ENCODE data around the gene AP2A2.
"Not testable (repeated sequence)": the region's sequence is repeated elsewhere in the genome, so short reads cannot be mapped to it uniquely, and the experiment has no call there.

The AP2A2 gene

DNA sequence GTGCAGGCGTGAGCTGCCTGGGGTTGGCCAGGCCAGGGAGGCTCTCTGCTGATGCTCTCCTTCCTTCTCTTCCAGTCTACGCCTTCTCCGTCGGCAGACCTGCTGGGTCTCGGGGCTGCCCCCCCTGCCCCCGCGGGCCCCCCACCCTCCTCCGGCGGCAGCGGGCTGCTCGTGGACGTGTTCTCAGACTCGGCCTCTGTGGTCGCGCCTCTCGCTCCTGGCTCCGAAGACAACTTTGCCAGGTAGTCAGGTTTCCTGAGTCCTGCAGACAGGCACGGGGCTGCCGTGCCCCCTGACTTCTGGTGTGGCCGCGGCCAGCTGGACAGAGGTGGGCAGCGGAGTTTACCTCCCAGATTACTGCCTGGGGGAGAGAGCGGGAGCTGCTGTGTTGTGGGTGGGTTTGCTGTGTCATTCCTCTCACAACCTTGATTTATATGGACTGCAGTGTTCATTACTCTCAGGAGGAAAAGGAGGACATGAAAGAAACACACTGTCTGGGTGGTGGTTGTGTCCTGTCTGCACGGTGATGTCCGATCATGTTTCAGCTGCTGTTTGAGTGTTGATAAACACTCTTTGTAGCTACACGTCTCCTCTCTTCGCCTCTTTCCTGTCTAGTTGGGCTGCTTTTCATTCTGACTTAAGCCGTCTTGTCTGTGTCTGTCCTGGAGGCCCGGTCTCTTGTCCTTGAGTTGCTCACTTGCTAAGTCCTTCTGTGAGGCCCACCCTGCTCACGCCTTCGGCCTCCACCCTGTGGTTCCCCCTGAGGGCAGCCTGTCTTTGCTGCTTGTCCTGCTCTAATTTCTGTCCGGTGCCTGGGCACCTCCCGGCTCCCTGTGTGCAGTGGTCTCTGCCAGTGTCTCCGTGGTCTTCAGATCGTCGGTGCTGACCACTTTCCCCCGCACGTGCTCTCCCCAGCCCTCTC, 74.9 kb downstream of the AP2A2 start:
- DNase-seq, result no peak

DNA sequence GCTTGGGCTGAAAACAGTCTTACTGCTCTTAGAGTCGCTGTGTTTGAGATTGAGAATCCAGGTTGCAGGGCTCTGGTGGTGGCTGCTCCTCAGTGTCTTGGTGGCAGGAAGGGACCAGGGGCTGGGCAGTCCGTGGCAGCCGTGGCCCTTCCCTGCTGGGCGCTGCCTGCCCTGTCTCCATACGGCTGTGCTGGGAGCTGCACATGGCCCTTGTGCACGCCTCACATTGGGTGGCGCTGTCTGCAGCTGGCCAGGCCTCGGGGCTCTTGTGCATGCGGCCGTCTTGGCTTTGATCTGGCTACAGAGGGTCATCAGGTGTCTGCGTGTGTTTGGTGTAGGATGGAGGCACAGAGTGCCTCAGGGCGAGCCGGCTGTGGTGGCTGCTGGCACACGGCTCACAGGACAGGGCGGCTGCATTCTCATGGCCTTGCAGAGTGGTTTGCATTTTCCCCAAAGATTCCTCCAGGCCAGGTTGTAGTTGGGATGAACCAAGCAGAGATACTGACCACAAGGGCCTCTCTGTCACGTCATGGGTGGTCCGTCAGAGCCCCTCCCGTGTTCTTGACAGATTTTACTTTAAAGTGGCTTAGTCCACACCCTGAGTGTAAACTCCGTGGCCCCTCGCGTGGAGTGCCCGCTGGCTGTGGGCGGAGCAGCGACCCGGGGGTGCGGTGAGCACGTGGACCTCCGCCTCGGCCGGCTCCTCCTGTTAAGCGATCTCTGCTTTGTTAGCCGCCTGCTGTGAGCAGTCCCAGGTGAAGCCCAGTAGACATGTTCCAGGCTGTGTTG, 76.1 kb downstream of the AP2A2 start:
- DNase-seq, result no peak

DNA sequence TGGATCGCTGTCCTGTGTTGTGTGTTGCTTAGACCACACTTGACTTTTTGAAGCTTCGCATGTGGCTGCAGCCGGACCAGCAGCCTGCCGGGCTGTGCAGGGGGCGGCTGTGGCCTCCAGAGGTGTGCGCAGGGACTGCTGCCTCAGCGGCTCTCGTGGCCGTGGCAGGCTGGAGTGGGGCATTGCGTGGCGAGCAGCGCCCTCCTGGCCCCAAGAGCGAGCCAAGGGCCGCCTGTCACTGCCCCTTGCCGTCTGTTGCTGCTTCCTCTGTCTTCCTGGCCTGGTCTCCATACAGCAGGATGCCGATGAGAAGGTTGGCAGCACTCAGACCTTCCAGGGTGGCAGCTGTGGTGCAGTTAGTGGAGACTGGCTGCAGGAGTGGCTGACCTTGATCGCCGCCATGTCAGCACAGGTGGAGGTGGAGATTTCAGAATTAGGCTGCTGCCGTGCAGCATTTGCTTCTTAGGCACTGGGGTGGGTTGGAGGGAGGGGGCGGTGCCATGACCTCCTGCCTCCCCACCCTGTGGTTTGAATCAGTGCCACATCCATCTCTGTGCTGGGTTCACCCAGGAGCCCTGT, 76.8 kb downstream of the AP2A2 start:
- no peak for DNase-seq

DNA sequence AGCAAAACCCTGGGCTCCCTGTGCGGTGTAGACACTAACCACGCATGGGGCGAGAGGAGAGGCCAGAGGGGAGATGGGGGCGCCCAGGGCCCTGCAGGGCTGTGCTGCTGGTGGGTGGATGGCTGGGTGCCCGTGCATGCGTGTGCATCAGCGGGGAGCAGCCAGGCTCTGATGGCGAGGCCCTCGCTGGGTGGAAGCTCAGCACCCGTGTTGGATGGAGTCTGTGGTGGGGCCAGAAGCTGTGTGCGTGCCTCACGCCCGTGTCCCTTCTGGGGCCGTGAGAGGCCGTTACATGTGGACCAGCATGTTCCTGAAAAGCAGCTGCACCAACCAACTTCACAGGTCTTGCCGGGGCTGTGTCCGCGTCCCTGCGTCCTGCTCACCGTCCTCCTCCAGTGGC, 77.5 kb downstream of the AP2A2 start:
- DNase-seq, result no peak

DNA sequence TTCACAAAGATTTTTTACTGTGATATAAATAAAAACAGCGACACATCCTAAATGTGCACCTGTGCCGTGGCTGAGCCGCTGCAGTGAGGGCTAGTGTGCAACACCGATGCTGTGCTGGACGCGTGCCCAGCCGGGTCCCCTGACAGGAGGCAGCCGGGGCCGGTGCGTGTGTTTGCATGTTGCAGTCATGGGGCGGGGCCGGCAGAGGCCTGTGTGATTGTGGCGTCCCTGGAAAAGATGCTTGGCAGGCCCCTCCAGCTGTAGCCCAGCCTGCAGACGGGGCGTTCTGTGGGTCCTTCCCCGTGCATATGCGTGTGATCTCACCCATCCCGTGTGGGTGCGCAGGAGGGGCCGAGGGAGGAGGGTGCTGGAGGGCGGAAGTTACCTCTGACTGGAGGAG, 80.3 kb downstream of the AP2A2 start:
- no peak for DNase-seq

DNA sequence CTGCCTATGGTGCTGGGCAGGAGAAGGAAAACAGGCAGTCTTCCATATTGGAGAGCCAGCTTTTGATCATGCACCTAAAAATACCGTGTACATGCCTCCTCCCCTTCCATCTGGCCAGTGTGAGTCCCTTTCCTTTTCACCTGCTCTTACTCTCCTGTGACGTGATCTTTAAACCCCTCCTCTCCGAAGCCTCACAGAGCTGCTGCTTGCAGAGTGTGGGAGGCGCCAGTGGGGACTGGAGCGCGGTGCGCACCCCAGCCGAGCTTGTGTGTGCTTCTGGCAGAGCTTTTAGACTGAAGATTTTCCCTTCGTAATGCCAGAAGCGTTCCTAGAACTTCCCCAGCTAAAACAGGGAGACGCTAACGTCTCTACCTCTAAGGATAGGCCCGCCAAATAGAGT, 81.1 kb downstream of the AP2A2 start:
- peak in 1 of 2 donors; percentile 33 for DNase-seq

DNA sequence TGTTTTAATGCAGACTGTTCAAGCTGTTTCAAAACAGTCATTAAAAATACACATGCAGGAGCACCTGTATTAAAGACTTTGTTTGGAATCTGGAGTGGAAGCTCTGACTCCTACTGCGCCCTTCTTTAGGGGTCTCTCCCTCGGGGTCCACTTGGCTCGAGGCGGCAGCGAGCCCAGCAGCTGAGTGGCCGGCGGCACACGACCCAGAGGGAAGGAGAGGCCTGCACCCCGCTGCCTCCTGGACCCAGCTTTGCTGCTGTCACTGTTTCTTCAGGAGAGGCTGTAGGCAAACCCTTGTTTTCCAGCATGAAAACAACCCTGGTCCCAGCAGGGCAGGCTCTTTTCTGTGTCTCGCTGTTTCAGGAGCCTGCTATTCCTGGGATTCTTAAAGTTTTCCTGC, 81.6 kb downstream of the AP2A2 start:
- DNase-seq, result no peak

DNA sequence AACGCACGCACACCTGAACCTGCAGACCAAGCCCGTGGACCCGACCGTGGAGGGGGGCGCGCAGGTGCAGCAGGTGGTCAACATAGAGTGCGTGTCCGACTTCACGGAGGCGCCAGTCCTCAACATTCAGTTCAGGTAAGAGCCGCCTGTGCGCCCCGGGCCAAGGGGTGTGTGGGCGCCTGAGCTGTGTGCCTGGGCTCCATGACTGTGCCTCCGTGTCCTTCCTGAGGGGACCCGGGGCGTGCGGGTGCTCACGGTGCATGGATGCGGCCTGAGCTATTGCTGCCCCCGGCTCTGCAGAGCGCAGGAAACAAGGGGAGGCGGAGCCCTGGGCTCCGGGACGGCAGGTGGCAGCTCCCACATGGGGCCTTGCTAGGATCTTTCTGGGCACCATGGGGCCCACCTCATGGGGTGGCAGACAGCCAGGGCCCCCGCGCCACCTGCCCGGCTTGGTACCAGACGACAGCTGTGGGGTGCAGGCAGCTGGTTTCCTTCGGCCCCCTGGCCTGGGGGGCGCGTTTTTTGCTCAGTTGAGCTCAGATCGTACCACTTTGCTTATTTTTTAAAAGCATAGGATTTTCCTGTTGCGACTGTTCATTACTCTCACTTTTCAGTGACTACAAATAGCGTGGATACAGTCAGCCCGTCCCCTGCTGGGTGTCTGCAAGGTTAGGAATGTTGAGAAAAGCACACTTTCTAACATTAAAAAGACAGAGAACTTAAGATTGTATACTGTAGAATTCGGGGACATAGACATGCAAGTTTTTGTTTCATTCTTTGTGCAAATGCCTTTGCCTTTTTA, 82.5 kb downstream of the AP2A2 start:
- DNase-seq, result no peak

DNA sequence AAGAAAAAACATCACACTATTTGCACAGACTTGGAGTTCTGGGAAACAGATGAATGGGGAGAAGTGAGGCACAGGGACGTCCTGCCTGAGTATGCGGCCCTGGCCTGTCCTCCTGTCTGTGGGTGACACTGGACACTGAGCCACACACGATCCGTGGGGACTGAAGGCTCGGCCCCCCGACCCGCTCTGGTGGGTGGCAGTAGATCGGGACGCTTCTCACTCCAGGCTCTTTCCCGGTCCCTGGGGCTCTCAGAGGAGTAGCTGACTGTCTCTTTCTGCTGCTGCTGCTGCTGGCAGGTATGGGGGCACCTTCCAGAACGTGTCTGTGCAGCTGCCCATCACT, 83.1 kb downstream of the AP2A2 start:
- no peak for DNase-seq

DNA sequence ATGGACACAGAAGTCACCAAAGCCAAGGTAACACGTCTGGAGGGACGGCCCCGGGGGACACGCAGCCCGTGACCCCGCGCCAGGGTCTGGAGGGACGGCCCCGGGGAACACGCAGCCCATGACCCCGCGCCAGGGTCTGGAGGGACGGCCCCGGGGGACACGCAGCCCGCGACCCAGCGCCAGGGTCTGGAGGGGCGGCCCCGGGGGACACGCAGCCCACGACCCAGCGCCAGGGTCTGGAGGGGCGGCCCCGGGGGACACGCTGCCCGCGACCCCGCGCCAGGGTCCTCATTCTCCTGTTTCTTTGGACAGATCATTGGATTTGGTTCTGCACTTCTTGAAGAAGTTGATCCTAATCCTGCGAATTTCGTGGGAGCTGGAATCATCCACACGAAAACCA, 83.7 kb downstream of the AP2A2 start:
- no peak for DNase-seq

DNA sequence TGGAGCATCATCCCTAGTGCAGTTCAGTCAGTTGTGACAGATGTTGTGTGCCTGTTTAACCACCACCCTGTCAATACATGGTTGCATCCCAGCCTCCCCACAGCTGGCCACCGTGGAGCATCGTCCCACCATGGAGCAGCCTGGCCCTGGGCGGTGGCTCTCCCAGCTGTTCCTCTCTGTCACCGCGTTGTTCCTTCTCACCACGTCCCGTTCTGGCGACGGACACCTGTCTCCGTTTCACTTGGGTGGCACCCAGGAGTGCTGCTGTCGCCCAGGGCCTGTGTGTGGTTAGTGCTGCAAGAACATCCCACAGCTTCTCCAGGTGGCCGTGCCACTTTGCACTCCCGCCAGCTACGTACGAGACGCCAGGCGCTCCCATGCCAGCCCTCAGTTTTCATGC, 84.3 kb downstream of the AP2A2 start:
- DNase-seq, result no peak

DNA sequence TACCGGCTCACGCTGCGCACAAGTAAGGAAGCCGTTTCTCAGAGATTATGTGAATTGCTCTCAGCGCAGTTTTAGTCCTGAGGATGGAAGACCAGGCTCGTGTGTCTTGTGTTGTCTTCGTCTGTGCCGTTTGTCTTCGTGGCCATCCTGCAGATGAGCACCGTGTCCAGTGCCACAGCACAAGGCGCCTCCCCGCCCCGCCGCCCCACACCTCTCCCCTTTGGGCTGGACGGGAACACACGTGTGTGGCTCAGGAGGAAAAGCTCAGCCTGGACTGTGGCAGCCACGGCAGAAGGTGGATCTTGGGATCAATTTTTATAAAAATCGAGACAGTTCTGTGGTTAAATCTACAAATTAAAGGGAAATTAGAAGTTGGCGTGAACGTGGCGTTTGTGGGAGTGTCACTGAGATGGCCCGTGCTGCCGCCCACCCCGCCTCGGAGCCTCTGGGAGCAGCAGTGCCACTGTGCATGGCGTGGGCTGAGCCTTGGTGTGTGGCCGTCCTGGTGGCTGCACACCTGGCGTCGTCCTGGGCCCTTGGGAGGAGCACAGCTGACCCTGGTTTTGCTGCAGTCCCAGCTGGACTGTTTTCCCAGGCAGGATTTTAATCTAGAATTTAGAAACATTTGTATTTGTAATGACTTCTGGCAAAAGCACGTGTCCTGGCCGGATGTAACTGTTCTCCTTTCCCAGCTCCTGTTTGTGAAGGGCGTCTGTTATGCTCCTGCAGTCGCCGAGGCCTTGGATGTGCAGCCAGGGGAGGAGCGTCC, 85.1 kb downstream of the AP2A2 start:
- no peak for DNase-seq

DNA sequence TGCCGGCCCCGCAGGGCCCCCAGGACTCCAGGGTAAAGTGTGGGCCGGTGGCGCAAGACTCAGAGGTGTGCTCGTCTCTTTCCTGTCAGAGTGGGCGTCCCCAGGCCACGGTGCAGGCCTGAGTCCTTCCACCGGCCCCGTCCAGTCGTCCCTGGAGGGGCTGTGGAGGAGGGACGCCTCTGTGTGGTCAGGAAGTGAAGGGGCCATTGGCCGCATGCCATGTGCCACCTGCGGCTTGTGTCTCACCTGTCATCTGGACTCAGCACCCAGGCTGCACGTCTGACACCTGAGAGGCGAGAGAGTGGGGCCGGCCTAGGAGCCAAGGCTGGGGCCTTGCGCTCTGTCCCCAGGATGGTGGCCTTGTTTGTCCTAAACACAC, 85.6 kb downstream of the AP2A2 start:
- no peak for DNase-seq

DNA sequence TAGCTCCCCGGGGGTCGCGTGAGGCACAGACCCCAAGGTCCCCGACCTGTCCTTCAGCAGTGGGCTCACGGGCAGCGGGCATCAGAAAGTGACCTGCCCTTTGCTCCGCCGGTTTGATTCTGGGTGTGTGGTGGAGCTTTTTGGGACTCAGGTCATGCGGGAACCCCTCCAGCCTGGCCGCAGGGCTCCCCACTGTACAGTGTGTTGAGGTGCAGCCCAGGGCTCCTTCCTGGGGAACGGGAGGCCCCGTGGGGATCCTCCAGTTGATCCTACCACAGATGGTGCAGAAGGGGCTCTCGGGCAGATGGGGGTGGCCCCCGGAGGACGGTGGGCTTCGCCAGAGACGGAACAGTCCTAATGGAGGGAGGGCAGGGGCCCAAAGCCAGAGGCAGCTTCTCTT, 86.6 kb downstream of the AP2A2 start:
- DNase-seq, result no peak

DNA sequence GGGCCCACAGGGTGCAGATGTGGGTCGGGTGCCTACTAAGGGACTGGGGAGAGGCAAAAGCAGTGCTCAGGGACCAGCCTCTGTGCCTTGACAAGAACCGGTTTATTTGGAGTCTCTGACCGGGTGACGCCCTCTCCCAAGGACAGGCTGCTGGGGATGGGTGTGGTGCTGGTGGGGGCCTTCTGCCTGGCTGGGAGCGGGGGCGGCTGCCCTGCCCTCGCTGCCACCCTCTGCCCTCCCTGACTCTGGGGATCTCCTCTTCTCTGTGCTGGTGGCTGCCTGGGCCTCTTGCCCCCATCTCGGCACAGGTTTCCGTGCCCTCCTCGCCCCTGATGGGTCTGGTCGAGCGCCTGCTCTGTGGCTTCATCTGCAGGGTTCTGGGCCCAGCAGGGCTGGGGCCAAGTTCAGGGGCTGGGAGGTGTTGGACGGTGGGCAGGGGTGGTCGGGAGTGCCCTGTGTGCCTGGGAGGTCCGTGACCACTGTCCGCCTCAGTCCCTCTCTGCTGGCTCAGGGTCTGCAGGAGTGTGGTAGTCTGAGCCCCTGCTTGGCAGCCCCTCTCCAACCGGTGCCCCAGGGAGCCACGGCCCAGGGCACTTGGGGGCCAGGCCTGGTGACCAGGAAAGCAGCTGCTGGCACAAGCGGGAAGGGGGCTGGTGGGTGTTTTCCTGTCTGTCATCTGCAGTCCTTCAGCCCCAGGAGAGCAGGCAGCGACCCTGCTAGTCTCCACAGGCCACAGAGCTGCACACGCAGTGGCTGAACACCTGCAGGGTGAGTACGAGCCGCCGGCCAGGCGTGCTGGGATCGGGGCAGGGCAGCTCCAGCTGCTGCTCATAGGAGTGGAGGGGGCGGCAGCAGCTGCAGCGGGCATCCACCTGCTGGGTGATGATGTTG, 87.3 kb downstream of the AP2A2 start:
- DNase-seq, result no peak

DNA sequence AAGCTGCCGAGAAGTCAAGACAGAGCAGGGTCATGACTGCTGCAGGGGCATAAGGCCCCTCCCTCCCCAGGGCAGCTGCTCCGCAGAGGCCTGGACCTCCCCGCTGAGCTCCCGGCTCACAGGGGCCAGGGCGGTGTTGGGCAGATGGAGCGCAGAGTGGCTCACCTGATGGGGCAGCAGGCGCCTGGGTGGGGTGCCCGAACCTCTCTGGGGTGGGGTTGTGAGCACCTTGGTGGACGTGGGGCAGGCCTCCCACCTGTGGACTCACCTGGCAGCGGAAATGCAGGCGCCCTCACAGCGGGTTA, 87.9 kb downstream of the AP2A2 start:
- DNase-seq, result no peak

DNA sequence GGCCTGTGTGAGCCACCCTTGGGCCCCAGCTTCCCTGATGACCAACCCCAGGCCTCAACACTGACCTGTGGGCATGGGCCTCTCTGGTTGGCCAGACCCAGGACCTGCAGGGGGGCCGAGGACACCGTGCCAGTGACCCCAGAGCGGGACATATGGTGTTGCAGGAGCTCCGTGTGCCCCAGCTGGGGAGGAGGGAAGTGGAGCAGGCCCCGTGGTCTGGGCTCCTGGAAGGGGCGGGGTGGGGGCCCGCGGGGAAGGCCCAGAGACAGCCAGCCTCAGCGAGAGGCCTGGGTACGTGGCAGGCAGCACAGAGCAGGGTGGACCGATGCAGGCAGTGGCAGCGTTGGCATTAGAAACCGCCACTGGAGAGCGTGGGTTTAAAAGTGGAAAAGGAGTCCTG, 88.6 kb downstream of the AP2A2 start:
- no peak for DNase-seq

DNA sequence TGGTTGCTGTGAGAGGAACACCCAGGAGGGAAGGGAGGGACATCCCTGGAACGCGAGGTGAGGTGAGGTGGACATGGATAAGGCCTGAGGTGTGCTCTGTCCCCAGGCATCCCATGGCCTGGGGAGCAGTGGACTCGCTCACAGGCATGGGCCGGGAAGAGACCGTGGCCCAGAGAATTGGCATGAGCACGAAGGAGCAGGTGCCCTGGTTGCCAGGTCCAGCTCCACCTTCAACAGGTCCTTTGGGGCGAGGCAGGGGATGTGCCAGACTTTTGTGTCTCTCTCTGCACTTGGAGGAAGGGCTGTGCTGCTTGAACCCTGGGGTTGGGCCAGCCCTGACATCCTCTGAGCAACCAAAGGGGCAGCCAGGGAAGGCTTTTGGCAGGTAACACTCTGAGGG, 89.4 kb downstream of the AP2A2 start:
- DNase-seq, result no peak

DNA sequence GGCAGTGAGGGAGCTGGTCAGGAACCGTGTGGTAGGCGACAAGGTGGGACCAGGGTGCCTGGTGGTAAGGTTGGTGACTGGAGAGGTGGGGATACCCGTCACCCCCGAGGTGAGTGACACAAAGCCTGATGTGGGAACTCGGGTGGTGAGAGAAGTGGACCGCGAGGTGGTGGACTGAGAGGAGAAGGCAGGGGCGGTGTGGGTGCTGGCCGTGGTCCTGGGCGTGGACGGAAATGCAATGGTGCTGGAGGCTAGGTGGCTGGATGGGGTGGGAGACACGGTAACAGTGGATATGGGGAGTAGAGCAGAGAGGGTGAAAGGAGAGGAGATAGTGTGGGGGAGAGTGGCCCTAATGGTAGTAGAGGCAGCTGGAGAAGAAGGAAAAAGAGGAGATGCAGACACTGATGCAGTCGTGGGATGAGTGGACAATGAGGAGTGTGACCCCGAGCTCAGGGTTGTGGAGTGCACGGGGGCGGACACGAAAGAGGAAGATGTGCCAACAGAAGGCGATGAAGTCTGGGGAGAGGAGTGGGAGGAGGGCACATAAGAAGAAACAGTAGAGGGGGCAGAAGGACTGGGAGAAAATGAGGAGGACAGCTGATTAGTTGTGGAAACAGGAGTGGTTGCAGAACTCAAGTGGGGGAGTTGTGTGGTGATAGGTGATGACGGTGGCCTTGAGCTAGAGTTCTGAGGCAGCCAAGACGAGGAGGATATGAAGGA, 90.3 kb downstream of the AP2A2 start:
- DNase-seq, result no peak

DNA sequence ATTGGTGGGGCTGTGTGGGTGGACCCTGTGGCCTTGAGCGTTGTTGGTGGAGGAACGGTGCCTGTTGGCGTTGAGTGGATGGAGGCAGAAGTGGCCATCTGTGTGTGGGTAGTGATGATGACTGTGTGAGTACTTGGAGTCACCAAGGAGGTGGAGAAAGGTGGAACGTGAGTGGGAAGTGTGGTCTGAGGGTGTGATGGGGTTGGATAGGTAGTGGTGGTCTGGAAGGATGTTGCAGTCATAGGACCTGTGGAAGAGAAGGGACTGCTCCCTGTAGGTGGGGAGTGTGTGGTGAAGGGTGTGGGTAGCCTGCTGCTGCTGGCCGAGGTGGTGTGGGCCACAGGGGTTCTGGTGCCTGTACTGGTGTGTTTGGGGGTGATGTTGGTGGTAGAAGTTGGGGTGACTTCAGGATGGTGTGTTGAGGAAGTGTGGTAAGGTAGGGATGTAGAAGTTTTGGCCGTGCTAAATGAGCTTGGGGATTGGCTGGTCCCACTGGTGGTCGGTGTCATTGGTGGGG, 91.0 kb downstream of the AP2A2 start:
- not testable (repeated sequence) for DNase-seq
